Measurements from ENCODE around the gene KCTD13. TPM values are rescaled to one million over a fixed set of nuclear protein-coding genes. Genes with fewer than 3 reads are reported as not detected.
A peak's percentile ranks its signal among the peaks of the same experiment; 100 is the strongest.

KCTD13 gene
- total and polyA plus RNA-seq, 10 of the 15 experiments (the other 5 are each of a cell fraction or from before 2014, with no cell fraction given) = 3.3 to 29.2 (median 12.5) TPM

GRCh38 chr16:29862884-29863668, 63.0 kb downstream of the KCTD13 start, which contains the start of gene CDIPT (continued):
- TF ChIP-seq ZNF592 (IDR thresholded peaks at IDR 0.05) = no peak
- TF ChIP-seq, protein P1, sequence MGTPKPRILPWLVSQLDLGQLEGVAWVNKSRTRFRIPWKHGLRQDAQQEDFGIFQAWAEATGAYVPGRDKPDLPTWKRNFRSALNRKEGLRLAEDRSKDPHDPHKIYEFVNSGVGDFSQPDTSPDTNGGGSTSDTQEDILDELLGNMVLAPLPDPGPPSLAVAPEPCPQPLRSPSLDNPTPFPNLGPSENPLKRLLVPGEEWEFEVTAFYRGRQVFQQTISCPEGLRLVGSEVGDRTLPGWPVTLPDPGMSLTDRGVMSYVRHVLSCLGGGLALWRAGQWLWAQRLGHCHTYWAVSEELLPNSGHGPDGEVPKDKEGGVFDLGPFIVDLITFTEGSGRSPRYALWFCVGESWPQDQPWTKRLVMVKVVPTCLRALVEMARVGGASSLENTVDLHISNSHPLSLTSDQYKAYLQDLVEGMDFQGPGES (IDR thresholded peaks at IDR 0.05) = 0 out of 2 replicates have a peak, but pooled peaks have one; percentile 56
- TF ChIP-seq GATAD2B (conservative IDR thresholded peaks at IDR 0.05; ENCODE audit: low read depth) = peak; percentile 82
- TF ChIP-seq POLR2AphosphoS5 (IDR thresholded peaks at IDR 0.05; ENCODE audit: low read length) = no peak
- no peak for TF ChIP-seq SIN3A (IDR thresholded peaks at IDR 0.05; ENCODE audit: low read depth, low read length)
- TF ChIP-seq SREBF1 (IDR thresholded peaks at IDR 0.05; ENCODE audit: low read length) = peak; percentile 99
- TF ChIP-seq CHD1 (IDR thresholded peaks at IDR 0.05; ENCODE audit: low read depth, low read length) = peak; percentile 99
- no peak for TF ChIP-seq PAX8 (IDR thresholded peaks at IDR 0.05)
- 0 out of 2 replicates have a peak, but pooled peaks have one; percentile 28 for TF ChIP-seq TAF1 (IDR thresholded peaks at IDR 0.05; ENCODE audit: borderline replicate concordance, low read depth, low read length)
- TF ChIP-seq, protein P2, sequence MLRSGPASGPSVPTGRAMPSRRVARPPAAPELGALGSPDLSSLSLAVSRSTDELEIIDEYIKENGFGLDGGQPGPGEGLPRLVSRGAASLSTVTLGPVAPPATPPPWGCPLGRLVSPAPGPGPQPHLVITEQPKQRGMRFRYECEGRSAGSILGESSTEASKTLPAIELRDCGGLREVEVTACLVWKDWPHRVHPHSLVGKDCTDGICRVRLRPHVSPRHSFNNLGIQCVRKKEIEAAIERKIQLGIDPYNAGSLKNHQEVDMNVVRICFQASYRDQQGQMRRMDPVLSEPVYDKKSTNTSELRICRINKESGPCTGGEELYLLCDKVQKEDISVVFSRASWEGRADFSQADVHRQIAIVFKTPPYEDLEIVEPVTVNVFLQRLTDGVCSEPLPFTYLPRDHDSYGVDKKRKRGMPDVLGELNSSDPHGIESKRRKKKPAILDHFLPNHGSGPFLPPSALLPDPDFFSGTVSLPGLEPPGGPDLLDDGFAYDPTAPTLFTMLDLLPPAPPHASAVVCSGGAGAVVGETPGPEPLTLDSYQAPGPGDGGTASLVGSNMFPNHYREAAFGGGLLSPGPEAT (IDR thresholded peaks at IDR 0.05; ENCODE audit: low read depth) = peak; percentile 100
- TF ChIP-seq EED (IDR thresholded peaks at IDR 0.05; ENCODE audit: low read depth) = peak; percentile 16; the same call in 1 of the 2 replicates
- TF ChIP-seq TCF3 (IDR thresholded peaks at IDR 0.05; ENCODE audit: borderline replicate concordance, insufficient read depth, low read depth, low read length) = no peak
- TF ChIP-seq ATF7 (IDR thresholded peaks at IDR 0.05; ENCODE audit: low read depth) = peak; percentile 100
- peak; percentile 87 for TF ChIP-seq IKZF1 (conservative IDR thresholded peaks at IDR 0.05)
- TF ChIP-seq, protein P3, sequence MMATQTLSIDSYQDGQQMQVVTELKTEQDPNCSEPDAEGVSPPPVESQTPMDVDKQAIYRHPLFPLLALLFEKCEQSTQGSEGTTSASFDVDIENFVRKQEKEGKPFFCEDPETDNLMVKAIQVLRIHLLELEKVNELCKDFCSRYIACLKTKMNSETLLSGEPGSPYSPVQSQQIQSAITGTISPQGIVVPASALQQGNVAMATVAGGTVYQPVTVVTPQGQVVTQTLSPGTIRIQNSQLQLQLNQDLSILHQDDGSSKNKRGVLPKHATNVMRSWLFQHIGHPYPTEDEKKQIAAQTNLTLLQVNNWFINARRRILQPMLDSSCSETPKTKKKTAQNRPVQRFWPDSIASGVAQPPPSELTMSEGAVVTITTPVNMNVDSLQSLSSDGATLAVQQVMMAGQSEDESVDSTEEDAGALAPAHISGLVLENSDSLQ (IDR thresholded peaks at IDR 0.05) = peak; percentile 48; the same call in 1 of the 2 replicates
- no peak for TF ChIP-seq CBX3 (IDR thresholded peaks at IDR 0.05; ENCODE audit: borderline replicate concordance, low read depth)
- no peak for TF ChIP-seq RBBP5 (conservative IDR thresholded peaks at IDR 0.05)
- TF ChIP-seq ZNF622 (IDR thresholded peaks at IDR 0.05) = no peak
- TF ChIP-seq BHLHE40 (IDR thresholded peaks at IDR 0.05; ENCODE audit: borderline replicate concordance in 1 of 2, low read depth in 2 of 2, low read length in 1 of 2) = peak; percentile 98 to 99
- TF ChIP-seq ZZZ3 (IDR thresholded peaks at IDR 0.05; ENCODE audit: control insufficient read depth, insufficient read length, low read depth) = no peak
- peak; percentile 93 for TF ChIP-seq RB1 (IDR thresholded peaks at IDR 0.05; ENCODE audit: borderline replicate concordance)
- TF ChIP-seq ZNF207 (IDR thresholded peaks at IDR 0.05; ENCODE audit: borderline replicate concordance) = peak; percentile 97
- TF ChIP-seq SPI1 (IDR thresholded peaks at IDR 0.05; ENCODE audit: borderline replicate concordance, insufficient read depth, low read depth, low read length) = no peak
- no peak for TF ChIP-seq SMAD5 (IDR thresholded peaks at IDR 0.05; ENCODE audit: low read depth)

Data from GM12878 (cell line).